A549 treated with dexamethasone at 1 μM for 4 hours (cell line): ENCODE measurements around the gene CARHSP1. TPM values are rescaled to one million over a fixed set of nuclear protein-coding genes. Genes with fewer than 3 reads are reported as not detected.

ENCODE experiments used
- total RNA-seq: library from RNA; stranded (reverse); fragments of 200-300 nt; extraction: Qiagen RNA extraction; gene quantifications from 5 replicates; pipeline ENCODE4 v1.2.3, GENCODE V29; 2022

Gene CARHSP1
- total RNA-seq = 141 to 166 TPM (median 153 TPM) in 5 replicates

DNA sequence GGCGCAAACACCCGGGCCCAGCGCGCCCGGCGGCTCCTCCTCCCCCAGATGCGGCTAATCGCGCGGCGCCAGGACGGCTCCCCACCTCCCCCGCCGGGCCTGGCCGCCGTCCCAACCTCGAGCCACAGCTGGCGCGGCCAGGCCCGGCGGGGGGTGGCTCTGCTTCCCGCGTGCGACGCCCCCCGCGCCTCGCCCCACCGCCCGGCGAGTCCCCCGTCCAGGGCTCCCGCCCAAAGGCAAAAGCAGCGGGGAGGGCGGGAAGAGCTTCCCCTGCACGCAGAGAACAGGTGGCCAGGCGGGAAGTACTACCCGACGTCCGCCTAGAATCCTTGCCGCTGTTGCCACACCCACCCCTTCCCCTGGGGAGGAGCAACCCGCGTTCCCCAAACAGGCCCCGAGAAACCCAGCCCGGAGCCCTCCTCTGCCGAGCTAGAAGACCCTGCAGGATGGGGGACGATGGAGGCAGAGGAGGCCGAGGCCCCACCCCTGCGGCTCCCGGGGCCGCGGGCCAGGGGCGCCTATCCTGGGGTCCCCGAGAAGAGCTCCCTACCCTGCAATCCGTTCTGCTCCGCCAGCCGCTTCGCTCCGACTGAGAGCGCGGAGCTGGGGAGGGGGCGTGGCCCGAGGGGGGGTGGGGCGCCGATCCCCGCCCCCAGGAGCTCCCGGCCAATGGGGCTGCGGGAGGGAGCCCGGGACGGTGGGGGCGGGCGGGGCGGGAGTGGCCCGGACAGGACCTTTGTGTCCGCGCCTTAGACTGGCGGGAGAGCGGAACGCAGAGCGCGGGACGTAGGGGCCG, at the start of gene CARHSP1:
Gene CARHSP1, minus strand, starts transcription at position 591 of the 796 bp plus-strand sequence. CDS start 9,678 bp downstream, outside the sequence.

DNA sequence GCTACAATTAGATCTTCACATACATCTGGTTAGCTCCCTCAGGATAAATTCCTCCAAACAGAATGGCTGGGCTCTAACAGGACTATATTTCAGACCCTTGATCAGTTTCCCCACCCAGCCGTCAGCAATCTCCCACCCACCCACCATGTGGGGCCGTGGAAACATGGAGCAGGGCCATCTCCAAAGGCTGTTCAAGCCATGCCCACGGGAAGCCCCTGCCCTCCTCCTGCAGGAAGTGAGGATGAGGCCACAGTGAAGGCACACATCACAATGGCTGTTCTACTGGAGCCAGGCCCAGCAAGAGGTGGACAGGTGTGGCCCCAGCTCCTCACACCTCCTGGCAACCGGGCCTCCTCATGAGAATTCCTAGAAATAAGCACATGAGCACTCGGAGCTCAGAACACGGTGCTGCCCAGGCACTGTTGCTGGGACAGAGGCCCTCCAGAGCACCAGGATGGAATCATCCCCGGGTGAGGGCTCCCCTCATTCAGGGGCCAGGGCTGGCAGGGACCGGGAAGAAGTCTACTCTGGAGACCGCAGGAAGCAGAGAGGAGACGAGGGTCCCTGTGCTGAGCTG, 13.3 kb upstream of the CARHSP1 start, which contains the start of gene LITAFD:
Gene LITAFD, plus strand, starts transcription at position 311 of the 577 bp plus-strand sequence. CDS start 2,005 bp downstream, outside the sequence.

Other genes with a start within 250 kb of the CARHSP1 start
- 21.1 to 25.1 TPM (median 22.2 TPM) in 5 replicates for gene METTL22, start 247.3 kb downstream of the CARHSP1 start, total RNA-seq
- 0.18 to 0.33 TPM (median 0.29 TPM) in 5 replicates for gene ABAT, start 194.4 kb downstream of the CARHSP1 start, total RNA-seq
- gene TMEM186, start 71.4 kb downstream of the CARHSP1 start, total RNA-seq = 12.0 to 13.3 TPM (median 12.9 TPM) in 5 replicates
- gene PMM2, start 71.2 kb downstream of the CARHSP1 start, total RNA-seq = 92.3 to 111 TPM (median 95.3 TPM) in 5 replicates
- not detected in 5 replicates for gene LITAFD, start 13.3 kb upstream of the CARHSP1 start, total RNA-seq
- gene USP7, start 94.9 kb upstream of the CARHSP1 start, total RNA-seq = 70.4 to 87.1 TPM (median 79.7 TPM) in 5 replicates
- gene HAPSTR1, start 222.6 kb upstream of the CARHSP1 start, total RNA-seq = 21.9 to 31.7 TPM (median 28.8 TPM) in 5 replicates